Measurements from ENCODE around the gene SETD2. TPM values are rescaled to one million over a fixed set of nuclear protein-coding genes. Genes with fewer than 3 reads are reported as not detected.

SETD2 gene
- total RNA-seq, 2 experiments from 2014 or later = 55.7 to 74.5 TPM

- no TSS peak for BruUV-seq (replicated peaks)
- peaks cover 72% of the 10 kb centered on the region for H3K36me3 ChIP-seq (ENCODE audit: insufficient read depth, low read length)
- no peak overlapping the region for H2AFZ ChIP-seq (ENCODE audit: low read length)
- POLR2A ChIA-PET = interaction anchor here (0.6 to 1.3 kb wide), 3 partner anchors 12 to 18 kb away, joined by 3 to 4 read pairs (median 4); no protein-coding TSS in a partner anchor
- H3K4me2 ChIP-seq (ENCODE audit: low read length) = no peak overlapping the region
- intact Hi-C loops (cut with micrococcal nuclease; ENCODE audit: unreplicated experiment) = no loop called here
- CTCF ChIA-PET (ENCODE audit: unreplicated experiment) = no interaction called here
- H4K20me1 ChIP-seq (ENCODE audit: insufficient read depth, low read length) = no peaks in the 10 kb centered on the region
- no peak overlapping the region for H3K4me3 ChIP-seq (ENCODE audit: low read depth, low read length, poor library complexity, severe bottlenecking)
- TF ChIP-seq CTCF (conservative IDR thresholded peaks at IDR 0.05; ENCODE audit: low read length) (no peak), EZH2phosphoT487 (IDR thresholded peaks at IDR 0.05; ENCODE audit: borderline replicate concordance, low read depth, low read length) (no peak)
- H3K9me3 ChIP-seq (ENCODE audit: low read length) = no peaks in the 10 kb centered on the region
- no peaks in the 10 kb centered on the region for H3K9me2 ChIP-seq (ENCODE audit: insufficient read depth, low read length)
- no peak overlapping the region for H3K27ac ChIP-seq (ENCODE audit: low read depth, low read length, poor library complexity, severe bottlenecking)
- H3K79me2 ChIP-seq (ENCODE audit: insufficient read depth, low read depth, low read length) = peaks cover 3% of the 10 kb centered on the region; the same call in 1 of the 2 replicates
- no peak for DNase-seq (ENCODE audit: low spot score)
- H3K4me1 ChIP-seq (ENCODE audit: insufficient read depth, low read length, poor library complexity, severe bottlenecking) = peaks cover 38% of the 10 kb centered on the region
These were observed 171.7 kb downstream of the SETD2 start for GRCh38 chr3:46992231-46992630.

GRCh38 chr3:46991406-46992165 lies 172.3 kb downstream of the SETD2 start:
- peak overlapping the region; percentile 61 for H3K27ac ChIP-seq (ENCODE audit: low read depth, low read length, poor library complexity, severe bottlenecking)

More at GRCh38 chr3:46991406-46992165, 172.3 kb downstream of the SETD2 start:
- Histone ChIP-seq H3K9me2 (ENCODE audit: insufficient read depth, low read length) (no peaks in the 10 kb centered on the region), H3K79me2 (ENCODE audit: insufficient read depth, low read depth, low read length) (peaks cover 10% of the 10 kb centered on the region; the same call in 1 of the 2 replicates), H2AFZ (ENCODE audit: low read length) (no peak overlapping the region), H3K36me3 (ENCODE audit: insufficient read depth, low read length) (peaks cover 68% of the 10 kb centered on the region), H4K20me1 (ENCODE audit: insufficient read depth, low read length) (no peaks in the 10 kb centered on the region), H3K4me2 (ENCODE audit: low read length) (no peak overlapping the region), H3K9me3 (ENCODE audit: low read length) (no peaks in the 10 kb centered on the region), H3K4me1 (ENCODE audit: insufficient read depth, low read length, poor library complexity, severe bottlenecking) (peaks cover 45% of the 10 kb centered on the region), H3K4me3 (ENCODE audit: low read depth, low read length, poor library complexity, severe bottlenecking) (no peak overlapping the region)
- intact Hi-C loops (cut with micrococcal nuclease; ENCODE audit: unreplicated experiment) = no loop called here
- POLR2A ChIA-PET = interaction anchor here (1.1 to 1.3 kb wide), 2 partner anchors 11 to 17 kb away, joined by 4 read pairs; no protein-coding TSS in a partner anchor
- CTCF ChIA-PET (ENCODE audit: unreplicated experiment) = no interaction called here
- TF ChIP-seq EZH2phosphoT487 (IDR thresholded peaks at IDR 0.05; ENCODE audit: borderline replicate concordance, low read depth, low read length) (no peak), CTCF (conservative IDR thresholded peaks at IDR 0.05; ENCODE audit: low read length) (no peak)
- no TSS peak for BruUV-seq (replicated peaks)
- DNase-seq (ENCODE audit: low spot score) = no peak
